Panc1 (cell line): Measurements from ENCODE around the gene RSPO3. TPM values are rescaled to one million over a fixed set of nuclear protein-coding genes. Genes with fewer than 3 reads are reported as not detected.

Experiments
- ATAC-seq: fragments of 200-7000 bp; cut with Tn5 transposase; 2 replicates; pipeline ENCODE4 v1.9.1; 2020; ENCODE audit warnings: mild to moderate bottlenecking, moderate library complexity
- BruUV-seq: library from RNA; stranded (reverse); fragments of 400-500 nt; replicated peaks from 2 replicates; lab custom pipeline; 2021; lab: Mats Ljungman, UMichigan
- CTCF ChIA-PET: fragments of 300-600 bp; sonication (Branson Sonifier 250); formaldehyde crosslinking; loops from one replicate; lab custom pipeline; 2022; ENCODE audit warnings: antibody characterized with exemption; lab: Charles Lee
- POLR2A ChIA-PET: fragments of 300-600 bp; sonication (Branson Sonifier 250); formaldehyde crosslinking; loops from one replicate; lab custom pipeline; 2022; ENCODE audit warnings: antibody characterized with exemption; lab: Charles Lee
- DNase-seq: peaks from one replicate; pipeline ENCODE4 v3.0.0-alpha.2; 2010; ENCODE audit warnings: low read depth, low spot score
- H3K27ac ChIP-seq: 2 replicates; pipeline ENCODE4 v1.5.1; 2011; ENCODE audit warnings: mild to moderate bottlenecking, low read length, inconsistent platforms
- H3K27me3 ChIP-seq: fragments of 200-500 bp; sonication (Bioruptor generic); 2 replicates; pipeline ENCODE4 v1.6.0; 2014; ENCODE audit warnings: low read length, inconsistent platforms; ENCODE audit not compliant: control insufficient read depth, insufficient read depth
- H3K36me3 ChIP-seq: fragments of 200-500 bp; sonication (Bioruptor generic); 2 replicates; pipeline ENCODE4 v1.5.1; 2014; ENCODE audit warnings: inconsistent platforms, mild to moderate bottlenecking, low read length, moderate library complexity; ENCODE audit not compliant: control insufficient read depth, insufficient read depth
- H3K4me1 ChIP-seq: 2 replicates; pipeline ENCODE4 v1.5.1; 2011; ENCODE audit warnings: inconsistent platforms, mild to moderate bottlenecking, low read length, moderate library complexity; ENCODE audit not compliant: control insufficient read depth, insufficient read depth
- H3K4me3 ChIP-seq, 2 experiments: 2 replicates each; pipeline ENCODE4 v1.5.1; 2011 to 2012; ENCODE audit warnings: low read depth in 2 of 2, low read length in 2 of 2, mild to moderate bottlenecking in 2 of 2, inconsistent platforms in 1 of 2, moderate library complexity in 1 of 2
- H3K9me3 ChIP-seq: fragments of 200-500 bp; sonication (Bioruptor generic); 2 replicates; pipeline ENCODE4 v1.5.1; 2014; ENCODE audit warnings: low read depth, mild to moderate bottlenecking, inconsistent platforms, low read length, moderate library complexity; ENCODE audit not compliant: control insufficient read depth, insufficient read depth
- POLR2AphosphoS5 ChIP-seq: IDR thresholded peaks from 2 replicates; pipeline ENCODE4 v1.6.1; 2012; ENCODE audit warnings: mild to moderate bottlenecking, low read depth, low read length, moderate library complexity
- SIN3A ChIP-seq: IDR thresholded peaks from 2 replicates; pipeline ENCODE4 v1.6.1; 2012; ENCODE audit warnings: low read depth, mild to moderate bottlenecking, low read length, moderate library complexity, borderline replicate concordance; ENCODE audit not compliant: insufficient read depth
- TCF7L2 ChIP-seq: IDR thresholded peaks from 2 replicates; pipeline ENCODE4 v1.6.1; 2011; ENCODE audit warnings: mild to moderate bottlenecking, low read depth, low read length, inconsistent platforms
- in situ Hi-C: cut with HindIII; loops from 2 replicates; pipeline ENCODE4 v1.10.0; 2016; ENCODE audit warnings: low sequenced_read_pairs, low pct_unique_long_range_greater_than_20kb
- intact Hi-C: fragments of 100-400 bp; cut with micrococcal nuclease; formaldehyde crosslinking; loops from one replicate; pipeline ENCODE4 v1.10.0; 2022; ENCODE audit not compliant: unreplicated experiment
- total RNA-seq: library from RNA; stranded (reverse); gene quantifications from one replicate; pipeline ENCODE4 v1.2.1, GENCODE V29; 2021; ENCODE audit not compliant: unreplicated experiment
- TF ChIP-seq, protein P1 (sequence below), 2 experiments: IDR thresholded peaks; 2 replicates each; pipeline ENCODE4 v1.6.1; 2011 to 2012; ENCODE audit warnings: low read depth in 2 of 2, control low read depth in 1 of 2, low read length in 1 of 2, mild to moderate bottlenecking in 1 of 2, moderate library complexity in 1 of 2; ENCODE audit not compliant: insufficient read depth in 1 of 2
- TF ChIP-seq, protein P2 (sequence below): fragments of 450-650 bp; IDR thresholded peaks from 2 replicates; pipeline ENCODE4 v1.5.1; 2017; ENCODE audit warnings: mild to moderate bottlenecking

RSPO3 gene
- total RNA-seq, 1 experiment from 2014 or later: not detected

- Histone ChIP-seq H3K27me3 (peaks cover 4% of the 10 kb centered on the region; the same call in 1 of the 2 replicates), H3K4me3 (no peak overlapping the region), H3K27ac (no peak overlapping the region), H3K4me1 (no peaks in the 10 kb centered on the region), H3K9me3 (no peaks in the 10 kb centered on the region), H3K36me3 (no peaks in the 10 kb centered on the region)
- intact Hi-C loops: no loop called here
- TF ChIP-seq POLR2AphosphoS5: no peak
- TF ChIP-seq SIN3A: no peak
- TF ChIP-seq, protein P1, sequence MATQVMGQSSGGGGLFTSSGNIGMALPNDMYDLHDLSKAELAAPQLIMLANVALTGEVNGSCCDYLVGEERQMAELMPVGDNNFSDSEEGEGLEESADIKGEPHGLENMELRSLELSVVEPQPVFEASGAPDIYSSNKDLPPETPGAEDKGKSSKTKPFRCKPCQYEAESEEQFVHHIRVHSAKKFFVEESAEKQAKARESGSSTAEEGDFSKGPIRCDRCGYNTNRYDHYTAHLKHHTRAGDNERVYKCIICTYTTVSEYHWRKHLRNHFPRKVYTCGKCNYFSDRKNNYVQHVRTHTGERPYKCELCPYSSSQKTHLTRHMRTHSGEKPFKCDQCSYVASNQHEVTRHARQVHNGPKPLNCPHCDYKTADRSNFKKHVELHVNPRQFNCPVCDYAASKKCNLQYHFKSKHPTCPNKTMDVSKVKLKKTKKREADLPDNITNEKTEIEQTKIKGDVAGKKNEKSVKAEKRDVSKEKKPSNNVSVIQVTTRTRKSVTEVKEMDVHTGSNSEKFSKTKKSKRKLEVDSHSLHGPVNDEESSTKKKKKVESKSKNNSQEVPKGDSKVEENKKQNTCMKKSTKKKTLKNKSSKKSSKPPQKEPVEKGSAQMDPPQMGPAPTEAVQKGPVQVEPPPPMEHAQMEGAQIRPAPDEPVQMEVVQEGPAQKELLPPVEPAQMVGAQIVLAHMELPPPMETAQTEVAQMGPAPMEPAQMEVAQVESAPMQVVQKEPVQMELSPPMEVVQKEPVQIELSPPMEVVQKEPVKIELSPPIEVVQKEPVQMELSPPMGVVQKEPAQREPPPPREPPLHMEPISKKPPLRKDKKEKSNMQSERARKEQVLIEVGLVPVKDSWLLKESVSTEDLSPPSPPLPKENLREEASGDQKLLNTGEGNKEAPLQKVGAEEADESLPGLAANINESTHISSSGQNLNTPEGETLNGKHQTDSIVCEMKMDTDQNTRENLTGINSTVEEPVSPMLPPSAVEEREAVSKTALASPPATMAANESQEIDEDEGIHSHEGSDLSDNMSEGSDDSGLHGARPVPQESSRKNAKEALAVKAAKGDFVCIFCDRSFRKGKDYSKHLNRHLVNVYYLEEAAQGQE (IDR thresholded peaks at IDR 0.05; ENCODE audit: insufficient read depth in 1 of 2, low read depth in 2 of 2, low read length in 1 of 2): no peak
- TF ChIP-seq, protein P2, sequence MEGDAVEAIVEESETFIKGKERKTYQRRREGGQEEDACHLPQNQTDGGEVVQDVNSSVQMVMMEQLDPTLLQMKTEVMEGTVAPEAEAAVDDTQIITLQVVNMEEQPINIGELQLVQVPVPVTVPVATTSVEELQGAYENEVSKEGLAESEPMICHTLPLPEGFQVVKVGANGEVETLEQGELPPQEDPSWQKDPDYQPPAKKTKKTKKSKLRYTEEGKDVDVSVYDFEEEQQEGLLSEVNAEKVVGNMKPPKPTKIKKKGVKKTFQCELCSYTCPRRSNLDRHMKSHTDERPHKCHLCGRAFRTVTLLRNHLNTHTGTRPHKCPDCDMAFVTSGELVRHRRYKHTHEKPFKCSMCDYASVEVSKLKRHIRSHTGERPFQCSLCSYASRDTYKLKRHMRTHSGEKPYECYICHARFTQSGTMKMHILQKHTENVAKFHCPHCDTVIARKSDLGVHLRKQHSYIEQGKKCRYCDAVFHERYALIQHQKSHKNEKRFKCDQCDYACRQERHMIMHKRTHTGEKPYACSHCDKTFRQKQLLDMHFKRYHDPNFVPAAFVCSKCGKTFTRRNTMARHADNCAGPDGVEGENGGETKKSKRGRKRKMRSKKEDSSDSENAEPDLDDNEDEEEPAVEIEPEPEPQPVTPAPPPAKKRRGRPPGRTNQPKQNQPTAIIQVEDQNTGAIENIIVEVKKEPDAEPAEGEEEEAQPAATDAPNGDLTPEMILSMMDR: no peak
- no peak for TF ChIP-seq TCF7L2
- CTCF ChIA-PET: no interaction called here
- DNase-seq (no peak), ATAC-seq (no peak)
- BruUV-seq: no TSS peak
- in situ Hi-C loops: no loop called here
- POLR2A ChIA-PET: no interaction called here
These were observed 44.4 kb downstream of the RSPO3 start for GRCh38 chr6:127162836-127163235.

- no peaks in the 10 kb centered on the region for H3K36me3 ChIP-seq
- TF ChIP-seq POLR2AphosphoS5: no peak
- no peak for TF ChIP-seq SIN3A
- TF ChIP-seq, protein P2: no peak
- TF ChIP-seq TCF7L2: no peak
- TF ChIP-seq, protein P1 (IDR thresholded peaks at IDR 0.05; ENCODE audit: insufficient read depth in 1 of 2, low read depth in 2 of 2, low read length in 1 of 2): no peak
- in situ Hi-C loops: no loop called here
- H3K9me3 ChIP-seq: no peaks in the 10 kb centered on the region
- CTCF ChIA-PET: no interaction called here
- POLR2A ChIA-PET: no interaction called here
- no TSS peak for BruUV-seq
- intact Hi-C loops: no loop called here
- no peaks in the 10 kb centered on the region for H3K4me1 ChIP-seq
- H3K27me3 ChIP-seq: peaks cover 4% of the 10 kb centered on the region; the same call in 1 of the 2 replicates
- H3K27ac ChIP-seq: no peak overlapping the region
- ATAC-seq (no peak), DNase-seq (no peak)
- no peak overlapping the region for H3K4me3 ChIP-seq
These were observed 45.6 kb downstream of the RSPO3 start for GRCh38 chr6:127164036-127164435.
